Neural progenitor cell (in vitro differentiated cells): Measurements from ENCODE around the gene PDGFD. TPM values are rescaled to one million over a fixed set of nuclear protein-coding genes. Genes with fewer than 3 reads are reported as not detected.

Source experiments
- DNase-seq: peaks from one replicate; pipeline ENCODE4 v3.0.0-alpha.2; 2016; ENCODE audit warnings: low spot score
- H2AFZ ChIP-seq: fragments of 200-600 bp; sonication (generic); replicated peaks from 2 replicates; pipeline ENCODE4 v1.6.1; 2016; ENCODE audit warnings: antibody characterized with exemption
- H3F3A ChIP-seq: fragments of 200-600 bp; sonication (generic); 2 replicates; pipeline ENCODE4 v1.6.1; 2016; ENCODE audit warnings: antibody characterized with exemption, low read depth
- H3K27ac ChIP-seq: fragments of 200-600 bp; sonication (generic); 2 replicates; pipeline ENCODE4 v1.5.1; 2016; ENCODE audit warnings: mild to moderate bottlenecking
- H3K27me3 ChIP-seq: fragments of 200-600 bp; sonication (generic); 2 replicates; pipeline ENCODE4 v1.6.1; 2016; ENCODE audit warnings: mild to moderate bottlenecking, moderate library complexity
- H3K36me3 ChIP-seq: fragments of 200-600 bp; sonication (generic); 2 replicates; pipeline ENCODE4 v1.5.1; 2016
- H3K4me1 ChIP-seq: fragments of 200-600 bp; sonication (generic); 2 replicates; pipeline ENCODE4 v1.6.1; 2016; ENCODE audit warnings: mixed run types
- H3K4me2 ChIP-seq: fragments of 200-600 bp; sonication (generic); 2 replicates; pipeline ENCODE4 v1.6.1; 2016
- H3K4me3 ChIP-seq: fragments of 200-600 bp; sonication (generic); 2 replicates; pipeline ENCODE4 v1.5.1; 2016
- H3K79me2 ChIP-seq: fragments of 200-600 bp; sonication (generic); 2 replicates; pipeline ENCODE4 v1.6.1; 2016; ENCODE audit warnings: low read depth
- H3K9ac ChIP-seq: fragments of 200-600 bp; sonication (generic); 2 replicates; pipeline ENCODE4 v1.6.1; 2016
- H3K9me3 ChIP-seq: fragments of 200-600 bp; sonication (generic); 2 replicates; pipeline ENCODE4 v1.5.1; 2016; ENCODE audit warnings: low read depth
- H4K20me1 ChIP-seq: fragments of 200-600 bp; sonication (generic); 2 replicates; pipeline ENCODE4 v1.6.1; 2016; ENCODE audit warnings: low read depth
- H3K27ac Mint-ChIP-seq: 3 replicates; pipeline ENCODE4 v1.8.0; 2021; ENCODE audit warnings: mixed read lengths
- H3K27me3 Mint-ChIP-seq: 2 replicates; pipeline ENCODE4 v1.8.0; 2022; ENCODE audit warnings: low read depth, mild to moderate bottlenecking, inconsistent platforms, moderate library complexity, mixed read lengths; ENCODE audit not compliant: insufficient read depth
- H3K36me3 Mint-ChIP-seq: 3 replicates; pipeline ENCODE4 v1.8.0; 2021; ENCODE audit warnings: mixed read lengths
- H3K4me1 Mint-ChIP-seq: 3 replicates; pipeline ENCODE4 v1.8.0; 2021; ENCODE audit warnings: mixed read lengths
- H3K4me3 Mint-ChIP-seq: 3 replicates; pipeline ENCODE4 v1.8.0; 2021; ENCODE audit warnings: mild to moderate bottlenecking, moderate library complexity, mixed read lengths
- H3K9me3 Mint-ChIP-seq: 3 replicates; pipeline ENCODE4 v1.8.0; 2020; ENCODE audit warnings: mixed read lengths
- CTCF ChIP-seq: fragments of 200-600 bp; sonication (generic); IDR thresholded peaks from 2 replicates; pipeline ENCODE4 v1.5.1; 2017; ENCODE audit warnings: antibody characterized with exemption, mild to moderate bottlenecking
- EZH2 ChIP-seq: fragments of 200-600 bp; sonication (generic); IDR thresholded peaks from 2 replicates; pipeline ENCODE4 v1.6.1; 2017; ENCODE audit warnings: antibody characterized with exemption, mild to moderate bottlenecking, moderate library complexity
- EZH2phosphoT487 ChIP-seq: fragments of 200-600 bp; sonication (generic); IDR thresholded peaks from 2 replicates; pipeline ENCODE4 v1.6.1; 2017; ENCODE audit warnings: antibody characterized with exemption
- total RNA-seq: library from RNA; depleted of rRNA; stranded (reverse); fragments of >200 nt; gene quantifications from 2 replicates; pipeline ENCODE4 v1.2.3, GENCODE V29; 2015; ENCODE audit warnings: low replicate concordance

The PDGFD gene
- total RNA-seq, 1 donor from 2014 or later: 3.7 TPM

GRCh38 chr11:103901656-103902055 lies 262.3 kb downstream of the PDGFD start:
- Mint-ChIP-seq H3K4me1 (peaks cover 2% of the 10 kb centered on the region), H3K27me3 (no peaks in the 10 kb centered on the region), H3K27ac (no peak overlapping the region), H3K36me3 (no peaks in the 10 kb centered on the region), H3K4me3 (no peak overlapping the region), H3K9me3 (no peaks in the 10 kb centered on the region)
- H2AFZ ChIP-seq: no peak overlapping the region
- H3K36me3 ChIP-seq: no peaks in the 10 kb centered on the region
- no peaks in the 10 kb centered on the region for H4K20me1 ChIP-seq
- no peak overlapping the region for H3K4me3 ChIP-seq
- no peaks in the 10 kb centered on the region for H3K4me1 ChIP-seq
- H3K27me3 ChIP-seq: no peaks in the 10 kb centered on the region
- DNase-seq: no peak
- H3K4me2 ChIP-seq: no peak overlapping the region
- H3K79me2 ChIP-seq: no peaks in the 10 kb centered on the region
- H3K9ac ChIP-seq: no peak overlapping the region
- no peaks in the 10 kb centered on the region for H3K9me3 ChIP-seq
- H3K27ac ChIP-seq: no peak overlapping the region
- no peaks in the 10 kb centered on the region for H3F3A ChIP-seq
- TF ChIP-seq CTCF (no peak), EZH2phosphoT487 (no peak), EZH2 (no peak)

GRCh38 chr11:103898577-103899336 lies 265.2 kb downstream of the PDGFD start:
- Histone ChIP-seq H3K36me3 (no peaks in the 10 kb centered on the region), H3K4me2 (no peak overlapping the region), H3K79me2 (no peaks in the 10 kb centered on the region), H3K27ac (no peak overlapping the region), H3K9me3 (no peaks in the 10 kb centered on the region), H2AFZ (no peak overlapping the region), H3F3A (no peaks in the 10 kb centered on the region), H4K20me1 (no peaks in the 10 kb centered on the region), H3K27me3 (no peaks in the 10 kb centered on the region), H3K4me3 (no peak overlapping the region), H3K9ac (no peak overlapping the region), H3K4me1 (no peaks in the 10 kb centered on the region)
- H3K27me3 Mint-ChIP-seq: no peaks in the 10 kb centered on the region
- H3K9me3 Mint-ChIP-seq: no peaks in the 10 kb centered on the region
- peaks cover 3% of the 10 kb centered on the region for H3K4me1 Mint-ChIP-seq
- no peak for TF ChIP-seq CTCF
- TF ChIP-seq EZH2: no peak
- no peak for TF ChIP-seq EZH2phosphoT487
- no peak overlapping the region for H3K27ac Mint-ChIP-seq
- no peaks in the 10 kb centered on the region for H3K36me3 Mint-ChIP-seq
- no peak for DNase-seq
- H3K4me3 Mint-ChIP-seq: no peak overlapping the region

GRCh38 chr11:103898065-103898464 lies 265.9 kb downstream of the PDGFD start:
- no peak overlapping the region for H3K4me2 ChIP-seq
- H3K9ac ChIP-seq: no peak overlapping the region
- Mint-ChIP-seq H3K36me3 (no peaks in the 10 kb centered on the region), H3K27ac (no peak overlapping the region), H3K9me3 (no peaks in the 10 kb centered on the region), H3K27me3 (no peaks in the 10 kb centered on the region), H3K4me3 (no peak overlapping the region), H3K4me1 (peaks cover 3% of the 10 kb centered on the region)
- TF ChIP-seq CTCF (no peak), EZH2phosphoT487 (no peak), EZH2 (no peak)
- H3K36me3 ChIP-seq: no peaks in the 10 kb centered on the region
- H3F3A ChIP-seq: no peaks in the 10 kb centered on the region
- H3K4me1 ChIP-seq: no peaks in the 10 kb centered on the region
- H3K4me3 ChIP-seq: no peak overlapping the region
- no peak overlapping the region for H2AFZ ChIP-seq
- no peak for DNase-seq
- H3K9me3 ChIP-seq: no peaks in the 10 kb centered on the region
- no peaks in the 10 kb centered on the region for H3K79me2 ChIP-seq
- H4K20me1 ChIP-seq: no peaks in the 10 kb centered on the region
- no peak overlapping the region for H3K27ac ChIP-seq
- H3K27me3 ChIP-seq: no peaks in the 10 kb centered on the region
